Regular cardiac myocyte (primary cell): ENCODE measurements around the gene RAB6D. TPM values are rescaled to one million over a fixed set of nuclear protein-coding genes. Genes with fewer than 3 reads are reported as not detected.

Experiments
- total RNA-seq: library from RNA; depleted of rRNA; stranded (reverse); fragments of >200 nt; gene quantifications from 2 replicates; pipeline ENCODE4 v1.2.3, GENCODE V29; 2014

The RAB6D gene
- not detected in 2 replicates for total RNA-seq

DNA sequence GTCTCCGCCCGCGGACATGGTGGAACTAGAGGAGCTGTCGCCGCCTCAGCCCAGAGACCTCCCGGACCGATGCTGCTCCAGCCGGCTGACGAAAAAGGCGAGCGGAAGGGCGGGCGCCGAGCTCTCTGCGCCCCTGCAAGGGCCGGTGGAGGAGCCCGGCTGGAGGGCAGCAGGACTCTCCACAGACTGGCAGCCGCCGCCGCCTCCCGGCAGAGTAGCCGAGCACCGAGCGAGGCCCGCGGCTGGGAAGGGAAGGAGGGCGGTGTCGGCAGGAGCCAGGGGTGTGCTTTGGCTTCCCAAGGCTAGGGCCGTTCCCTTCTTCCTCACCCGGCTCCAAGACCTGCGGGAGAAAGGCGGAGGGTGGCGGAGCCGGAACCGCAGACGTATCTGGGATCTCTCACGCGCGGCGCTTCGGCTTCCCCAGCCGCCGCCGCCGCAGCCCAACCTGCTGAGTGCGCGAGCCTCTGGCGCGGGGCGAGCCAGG lies at the start of gene RAB6D:
RAB6D (minus strand) TSS at position 466 of the 484 bp plus-strand sequence; CDS start at position 18, 448 bp downstream.

Other genes starting within 250 kb of the RAB6D start
- gene POTEE, start 154.6 kb downstream of the RAB6D start, total RNA-seq, result not detected in 2 replicates
- not detected in 2 replicates for gene TUBA3D, start 112.0 kb upstream of the RAB6D start, total RNA-seq
- gene MZT2A, start 128.2 kb upstream of the RAB6D start, total RNA-seq, result 64.0 and 93.3 TPM in 2 replicates
- gene CCDC74A, start 163.7 kb upstream of the RAB6D start, total RNA-seq, result 5.0 and 15.2 TPM in 2 replicates